ENCODE data around the gene ATRNL1. TPM values are rescaled to one million over a fixed set of nuclear protein-coding genes. Genes with fewer than 3 reads are reported as not detected.

ATRNL1 gene
- total RNA-seq, 1 experiment from 2014 or later: not detected

DNA sequence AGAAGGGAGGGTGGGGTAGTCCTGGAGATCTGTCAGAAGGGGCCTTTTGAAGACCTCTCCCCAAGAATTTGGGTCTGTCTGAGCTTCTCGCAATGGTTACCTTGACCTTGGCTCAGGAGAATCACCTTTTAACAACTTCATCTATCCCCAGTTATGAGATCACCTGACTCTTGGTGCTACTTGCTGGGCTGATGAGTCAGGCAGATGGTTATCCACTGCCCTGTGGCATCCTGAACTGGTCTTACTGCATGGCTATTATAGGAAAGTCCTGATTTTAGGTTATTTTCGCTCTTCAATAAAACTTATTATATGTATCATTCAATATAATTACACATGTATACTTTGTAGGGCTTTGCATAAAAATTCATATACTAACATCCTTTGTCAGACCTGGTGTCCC, 905.1 kb downstream of the ATRNL1 start:
- Mint-ChIP-seq H3K4me1 (ENCODE audit: low read depth, unreplicated experiment) (peaks cover 12% of the 10 kb centered on the region), H3K4me3 (ENCODE audit: unreplicated experiment) (no peak overlapping the region), H3K27me3 (ENCODE audit: insufficient read depth, unreplicated experiment) (no peaks in the 10 kb centered on the region), H3K9me3 (ENCODE audit: unreplicated experiment) (peaks cover 36% of the 10 kb centered on the region), H3K36me3 (ENCODE audit: insufficient read depth, unreplicated experiment) (no peaks in the 10 kb centered on the region), H3K27ac (ENCODE audit: unreplicated experiment) (no peak overlapping the region)
- intact Hi-C loops (cut with micrococcal nuclease; ENCODE audit: unreplicated experiment): no loop called here
- no peak for DNase-seq
- no peaks in the 10 kb centered on the region for H3K27me3 ChIP-seq (replicated peaks; ENCODE audit: control insufficient read depth, insufficient read depth, low read length)
- TF ChIP-seq CTCF (IDR thresholded peaks at IDR 0.05; ENCODE audit: insufficient read depth in 1 of 2, low read depth in 1 of 2, low read length in 1 of 2, severe bottlenecking in 1 of 2, unreplicated experiment in 1 of 2): no peak
- BruUV-seq (replicated peaks): no TSS peak
- CTCF ChIA-PET: no interaction called here
- POLR2A ChIA-PET: no interaction called here
- no peak overlapping the region for H3K4me3 ChIP-seq (ENCODE audit: low read depth, low read length)
- H3K4me1 ChIP-seq: peaks cover 16% of the 10 kb centered on the region
- H3K9me3 ChIP-seq: no peaks in the 10 kb centered on the region; the same call in 1 of the 2 replicates
- no peaks in the 10 kb centered on the region for H3K36me3 ChIP-seq (ENCODE audit: control insufficient read depth, insufficient read depth, low read length)

Other genes with a start within 250 kb of the ATRNL1 start
- 18.9 and 22.0 TPM in 2 replicates for gene TRUB1, start 155.2 kb upstream of the ATRNL1 start, total RNA-seq (2022)

Data from Caco-2 (cell line).